GF-D8 (cell line): ENCODE data around the gene ARFGAP3.

Source experiments
- DNase-seq: peaks from one replicate; lab custom pipeline; 2025; lab: John Stamatoyannopoulos, UW

ARFGAP3 gene

DNA sequence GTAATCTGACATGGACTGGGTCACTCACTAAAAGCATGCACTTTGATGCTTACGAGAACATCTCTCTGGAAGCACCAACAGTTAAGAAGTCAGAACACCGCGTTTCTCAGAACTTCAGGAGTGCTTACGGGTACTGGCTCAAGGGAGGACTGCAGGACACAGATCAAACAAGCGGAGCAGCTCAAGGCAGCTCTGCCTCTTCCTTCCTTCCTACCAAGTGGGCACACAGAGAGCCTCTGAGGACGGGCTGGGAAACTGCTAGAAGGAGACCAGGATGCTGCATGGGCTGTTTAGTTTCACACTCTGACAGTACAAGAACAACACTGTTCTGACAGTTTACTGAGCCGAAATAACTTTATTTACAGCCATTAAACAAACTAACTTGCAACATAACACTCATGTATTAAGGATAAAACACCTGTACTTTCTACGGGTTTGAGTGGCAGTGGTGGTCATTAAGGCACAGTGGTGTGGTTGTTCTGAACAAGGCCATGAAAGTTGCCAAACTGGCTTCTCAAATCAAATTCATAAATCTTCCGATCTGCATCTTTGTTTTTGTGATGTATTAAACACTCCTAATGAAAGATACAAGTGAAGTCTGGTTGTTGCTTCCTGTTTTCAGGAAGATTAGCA is 37.5 kb downstream of the ARFGAP3 start:
- no peak for DNase-seq

DNA sequence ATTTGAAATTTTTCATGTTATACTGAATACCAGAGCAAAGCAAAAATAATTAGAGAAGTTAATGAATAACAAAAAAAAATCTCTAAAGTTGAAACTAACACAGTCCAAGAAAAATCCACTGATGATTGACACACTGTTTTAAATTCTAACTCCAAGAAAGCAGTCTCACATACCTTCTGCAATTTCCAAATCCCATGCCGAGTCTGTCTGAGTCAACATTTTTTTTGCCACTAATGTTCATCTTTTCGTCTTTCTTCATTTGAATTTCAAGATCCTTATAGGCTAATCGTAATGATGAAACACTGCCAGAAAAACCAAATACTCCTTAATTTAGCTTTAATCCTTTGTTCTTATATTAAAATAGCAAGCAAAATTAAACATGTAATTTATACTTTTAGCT is 39.5 kb downstream of the ARFGAP3 start:
- DNase-seq, result no peak

DNA sequence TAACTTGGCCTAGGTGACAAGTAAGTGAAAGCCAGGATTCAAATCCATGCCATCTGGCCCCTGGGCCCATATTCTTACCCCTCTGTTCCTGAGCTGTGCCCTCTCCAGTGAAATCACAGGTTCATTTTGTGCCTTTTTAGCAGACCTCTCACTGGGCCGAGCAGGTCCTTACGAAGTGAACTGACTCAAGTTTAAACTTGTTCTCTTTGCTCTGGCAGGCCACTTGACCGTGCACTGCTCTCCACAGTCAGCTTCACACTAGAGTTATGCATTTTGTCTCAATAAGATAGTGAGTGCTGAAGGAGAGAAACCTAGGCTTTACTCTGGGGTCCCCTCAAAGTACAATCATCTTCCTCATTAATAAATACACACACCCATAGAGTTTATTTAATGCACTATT is 40.7 kb downstream of the ARFGAP3 start:
- no peak for DNase-seq

DNA sequence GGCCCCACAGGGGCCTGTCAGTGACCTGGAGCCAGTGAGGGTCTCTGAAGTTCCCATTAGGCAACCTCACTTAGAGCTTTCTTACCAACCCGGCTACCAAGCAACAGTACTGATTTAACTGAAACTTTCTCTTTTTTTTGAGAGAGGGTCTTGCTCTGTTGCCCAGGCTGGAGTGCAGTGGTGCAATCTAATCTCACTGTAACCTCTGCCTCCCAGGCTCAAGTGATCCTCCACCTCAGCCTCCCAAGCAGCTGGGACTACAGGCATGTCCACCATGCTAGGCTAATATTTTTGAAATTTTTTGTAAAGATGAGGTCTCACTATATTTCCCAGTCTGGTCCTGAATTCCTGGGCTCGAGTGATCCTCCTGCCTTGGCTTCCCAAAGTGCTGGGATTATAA is 42.5 kb downstream of the ARFGAP3 start:
- DNase-seq, result no peak

DNA sequence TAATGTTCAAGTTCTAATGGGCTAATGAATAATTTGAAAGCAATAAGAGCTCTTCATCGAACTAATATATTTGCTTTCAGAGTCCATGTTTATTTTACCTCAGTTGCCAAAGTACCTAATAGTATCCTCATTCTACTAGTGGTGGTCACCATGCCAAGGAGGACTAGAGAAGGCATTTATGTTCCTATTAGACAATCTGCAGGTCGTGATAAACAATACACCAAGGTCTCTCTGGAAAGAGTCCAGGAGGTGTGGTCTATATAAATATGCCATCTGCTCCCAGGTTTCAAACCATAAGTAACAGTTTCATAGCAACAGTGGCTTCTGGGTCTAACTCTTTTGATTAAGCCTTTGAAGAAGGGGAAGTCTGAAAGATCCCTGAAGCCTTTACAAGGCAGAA is 42.9 kb downstream of the ARFGAP3 start:
- DNase-seq, result no peak

DNA sequence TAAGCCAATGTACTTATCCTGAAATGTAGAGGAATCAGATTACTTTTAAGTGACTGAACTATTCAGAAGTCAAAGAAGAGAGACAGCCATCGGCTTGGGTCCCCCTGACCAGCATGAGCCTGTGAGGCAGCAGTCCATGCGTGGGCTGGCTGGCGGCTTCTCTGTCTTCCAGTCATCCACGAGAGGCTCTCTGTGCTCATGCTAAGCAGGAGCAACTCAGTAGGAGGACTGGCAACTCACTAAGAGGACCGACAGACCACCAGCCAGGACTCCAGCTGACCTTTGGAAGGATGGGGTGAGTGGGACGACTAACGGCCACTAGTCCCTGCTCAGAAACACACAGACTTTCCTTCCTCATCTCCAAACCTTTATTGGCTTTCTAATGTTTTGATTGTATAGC is 43.6 kb downstream of the ARFGAP3 start:
- DNase-seq, result no peak

DNA sequence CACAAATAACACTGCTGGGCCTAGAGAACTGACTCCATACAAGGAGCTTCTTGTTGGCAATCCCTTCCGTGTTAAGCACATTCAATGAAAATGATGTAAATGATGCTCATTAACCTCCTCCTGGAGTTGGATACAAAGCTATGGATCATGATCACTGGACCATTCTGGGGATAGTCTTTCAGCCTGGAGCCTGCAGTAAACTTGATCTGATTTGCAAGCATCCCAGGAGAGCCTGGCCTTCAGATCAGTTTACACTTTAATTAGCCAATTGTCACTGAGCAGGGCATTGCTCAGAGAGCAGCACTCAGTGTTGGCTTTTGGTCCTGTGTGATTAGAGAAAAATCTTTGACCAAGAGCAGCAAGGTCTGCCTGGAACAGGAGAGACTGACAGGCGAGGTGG is 45.6 kb downstream of the ARFGAP3 start:
- no peak for DNase-seq

DNA sequence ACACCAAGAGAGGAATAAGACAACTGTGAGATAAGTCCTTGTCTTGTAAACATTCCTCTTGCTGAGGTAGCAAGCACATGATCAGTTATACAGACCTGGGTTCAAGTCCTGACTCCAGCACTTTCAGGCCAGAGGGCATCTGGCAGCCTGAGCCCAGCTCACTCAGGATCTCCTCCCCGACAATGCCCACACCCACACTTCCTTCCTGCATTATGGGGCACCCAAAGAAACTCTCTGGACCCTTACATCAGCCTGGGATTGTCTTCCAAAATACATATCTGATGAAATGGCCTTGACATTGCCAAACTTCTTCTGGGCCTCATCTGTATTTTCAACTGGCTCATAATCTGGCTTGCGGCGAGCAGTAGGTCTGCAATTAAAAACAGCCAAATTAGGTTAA is 48.6 kb downstream of the ARFGAP3 start:
- peak; percentile 26 for DNase-seq

DNA sequence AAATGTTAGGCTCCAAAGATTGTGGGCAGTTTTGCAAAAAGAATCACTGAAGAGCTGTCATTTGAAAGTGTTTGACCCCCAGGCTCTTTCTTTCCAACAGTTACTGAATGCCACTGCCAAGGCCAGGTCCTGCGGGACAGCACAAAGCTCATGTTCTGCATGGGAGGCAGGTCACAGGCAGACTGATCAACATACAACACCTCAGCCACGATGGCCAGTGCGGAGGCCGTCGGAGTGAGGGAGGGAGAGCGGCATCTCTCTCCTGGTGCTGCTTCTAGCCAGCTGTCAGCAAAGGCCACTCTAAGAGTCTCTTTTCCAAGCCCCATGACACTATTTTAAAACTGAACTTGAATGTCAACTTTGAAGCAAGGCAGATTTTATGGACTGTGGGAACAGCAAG is 49.9 kb downstream of the ARFGAP3 start:
- no peak for DNase-seq

DNA sequence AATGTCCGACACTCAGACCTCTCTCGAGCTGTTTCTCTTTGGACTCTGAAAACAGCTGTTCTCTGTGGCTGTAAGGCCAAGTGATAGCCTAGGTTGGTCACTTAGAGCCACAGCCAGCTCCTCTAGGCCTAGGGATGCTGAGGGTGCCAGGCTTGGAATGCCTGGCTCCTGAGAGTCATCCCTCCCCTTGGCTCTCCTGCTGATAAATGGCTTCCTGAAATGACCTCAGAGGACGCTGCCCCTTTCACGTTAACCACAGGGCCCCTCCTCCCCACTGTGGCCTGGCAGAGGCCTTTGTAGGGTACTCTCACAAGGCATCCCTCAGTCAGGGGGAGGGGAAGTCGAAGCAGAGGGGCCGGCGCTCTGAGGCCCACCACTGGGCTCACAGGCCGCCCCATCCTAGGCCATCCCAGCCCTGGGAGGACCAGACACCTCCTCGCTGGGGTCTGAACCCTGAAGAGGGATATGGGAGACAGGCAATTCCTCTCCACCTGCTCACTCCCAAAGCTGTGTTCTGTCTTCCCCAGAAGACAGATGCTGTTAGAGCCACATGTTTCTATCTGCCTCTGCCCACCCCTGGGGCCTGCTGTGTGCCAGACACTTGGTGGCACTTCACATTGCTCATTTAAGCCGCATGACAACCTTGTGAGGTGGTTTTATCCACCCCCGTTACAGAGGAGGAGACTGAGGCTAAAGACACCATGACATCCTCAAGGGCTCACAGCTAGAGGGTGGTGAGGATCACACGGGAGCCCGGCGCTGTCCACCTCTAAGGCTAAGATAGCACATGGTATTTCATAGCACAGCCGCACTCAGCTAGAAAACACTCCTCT is 50.9 kb downstream of the ARFGAP3 start:
- DNase-seq, result no peak

DNA sequence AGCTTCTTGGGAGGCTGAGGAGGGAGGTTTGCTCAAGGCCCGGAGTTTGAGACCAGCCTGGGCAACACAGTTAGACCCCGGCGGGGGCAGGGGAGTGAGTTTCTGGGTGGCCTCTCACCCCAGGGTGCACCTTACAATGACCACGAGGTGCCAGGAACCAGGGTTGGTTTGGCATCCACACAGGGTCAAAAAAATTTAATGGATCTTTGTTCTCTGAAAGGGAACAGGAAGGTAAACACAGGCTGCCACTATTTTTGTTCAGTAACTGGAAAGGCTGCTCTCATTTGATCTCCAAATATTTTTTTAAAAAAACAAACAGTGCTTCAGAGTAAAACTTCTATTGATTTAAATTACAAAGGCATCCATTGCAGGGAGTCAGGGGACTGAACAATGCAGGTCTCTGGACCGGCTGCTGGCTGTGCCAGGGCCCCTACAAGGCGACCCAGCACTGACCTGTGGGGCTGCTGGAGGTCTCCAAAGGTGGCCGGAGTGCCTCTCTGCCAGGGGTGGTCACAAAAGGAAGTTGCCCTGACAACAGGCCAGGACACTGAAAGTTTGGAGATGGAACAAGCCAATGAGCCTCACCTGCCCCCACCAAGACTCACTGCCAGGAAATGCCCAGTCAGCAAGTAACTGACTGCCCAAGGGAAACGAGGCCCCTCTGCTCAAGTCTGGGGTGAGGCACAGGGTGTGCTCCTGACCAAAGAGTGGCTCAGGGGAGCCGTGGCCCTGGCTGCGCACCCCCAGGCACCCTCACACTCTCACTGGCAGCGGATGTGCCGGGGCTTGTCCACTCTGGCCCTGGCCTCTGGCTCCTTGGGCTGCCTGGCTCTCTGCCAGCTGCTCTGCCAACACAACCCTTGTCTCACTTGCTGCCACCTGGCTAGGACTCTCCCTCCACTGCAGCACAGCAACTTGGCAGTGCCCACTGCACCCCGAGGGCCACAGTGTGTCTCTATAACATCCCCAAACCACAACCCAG is 51.8 kb downstream of the ARFGAP3 start:
- DNase-seq, result no peak

DNA sequence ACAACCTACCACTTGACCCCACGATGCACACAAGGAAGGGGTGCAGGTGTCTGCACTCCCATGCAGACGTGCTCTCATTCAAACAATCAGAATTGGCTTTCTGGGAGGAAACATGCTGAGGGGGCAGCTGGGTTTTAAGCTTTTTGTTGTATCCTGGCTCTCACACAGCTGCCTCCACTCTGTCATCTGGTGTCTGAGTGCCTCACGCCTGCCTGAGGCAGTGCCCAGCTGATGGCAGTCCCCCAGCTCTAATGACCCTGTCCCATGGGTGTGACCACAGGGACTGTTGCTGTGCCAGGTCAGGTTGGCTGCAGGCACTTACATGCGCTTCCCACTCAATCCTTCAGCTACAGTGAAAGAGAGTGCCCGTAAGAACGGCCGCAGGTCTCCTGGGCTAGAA is 53.7 kb downstream of the ARFGAP3 start:
- no peak for DNase-seq

DNA sequence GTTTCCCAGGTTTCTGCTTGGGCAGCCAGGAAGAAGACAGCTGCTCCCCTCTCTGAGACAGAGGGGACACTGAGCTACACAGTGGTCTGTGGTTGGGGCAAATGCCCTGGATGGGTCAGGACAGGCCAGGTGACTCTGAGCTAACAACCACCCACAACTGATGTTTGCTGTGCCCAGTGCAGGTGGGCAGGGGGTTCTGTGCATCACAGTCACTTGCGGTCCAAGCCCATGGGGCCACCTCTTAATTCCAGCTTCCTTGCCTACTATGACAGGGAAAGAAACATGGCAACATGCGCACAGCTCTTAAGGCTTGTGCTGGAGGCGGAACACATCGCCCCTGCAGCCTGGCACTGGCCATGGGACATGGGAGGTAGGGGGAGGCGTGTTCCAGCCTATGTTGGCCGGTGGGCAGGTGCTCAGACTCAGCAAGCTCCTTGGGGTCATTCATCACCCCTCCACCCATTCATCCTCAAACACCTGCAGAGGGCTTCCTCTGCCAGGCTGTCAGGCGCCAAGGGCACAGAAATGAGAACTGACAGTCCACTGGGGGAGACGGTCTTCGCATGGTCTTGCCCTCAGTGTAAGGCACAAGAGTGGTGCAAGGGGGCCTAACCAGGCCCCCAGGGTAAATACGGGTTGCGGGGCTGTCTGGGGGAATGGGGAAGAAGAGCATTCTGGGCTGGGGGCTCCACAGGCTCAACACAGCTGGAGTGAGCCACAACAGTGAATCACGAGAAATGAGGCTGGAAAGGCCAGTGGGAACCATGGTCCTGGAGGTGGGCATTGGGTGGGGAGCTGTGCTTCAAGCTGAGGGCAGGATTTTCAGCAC is 55.6 kb downstream of the ARFGAP3 start:
- no peak for DNase-seq

DNA sequence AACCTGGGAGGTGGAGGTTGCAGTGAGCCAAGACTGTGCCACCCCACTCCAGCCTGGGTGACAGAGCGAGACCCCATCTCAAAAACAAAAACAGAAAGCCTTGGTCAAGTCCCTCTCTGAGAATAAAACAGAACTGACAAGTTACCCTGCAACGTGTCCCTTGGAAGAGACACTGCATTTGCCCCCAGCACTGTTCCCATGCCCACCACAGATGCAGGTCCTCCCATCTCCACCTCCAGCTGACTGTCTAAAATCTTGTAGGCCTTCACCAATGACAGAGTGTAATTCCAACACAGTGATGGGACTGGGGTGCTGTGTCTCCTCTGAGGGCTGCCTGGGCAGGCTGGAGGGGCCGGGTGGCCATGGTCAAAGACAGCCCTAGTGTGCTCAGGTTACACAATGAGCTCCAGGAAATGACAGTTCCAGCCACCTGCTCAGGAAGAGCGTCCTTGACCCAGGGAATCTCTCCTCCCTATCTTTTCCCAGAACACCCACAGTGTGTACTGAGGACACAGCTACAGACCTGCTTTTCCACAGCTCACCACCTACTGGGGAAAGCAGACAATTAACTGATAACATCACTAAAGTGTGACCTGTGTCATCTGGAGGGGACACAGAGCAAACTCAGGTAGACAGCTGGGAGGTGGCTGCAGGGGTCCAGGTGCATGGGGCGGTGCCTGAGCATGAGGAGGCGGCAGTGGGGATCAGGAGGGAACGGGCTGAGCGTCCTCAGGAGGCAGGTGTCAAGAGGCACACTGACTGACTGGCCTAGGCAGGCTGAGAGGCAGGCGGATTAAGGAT is 56.4 kb downstream of the ARFGAP3 start:
- DNase-seq, result no peak

DNA sequence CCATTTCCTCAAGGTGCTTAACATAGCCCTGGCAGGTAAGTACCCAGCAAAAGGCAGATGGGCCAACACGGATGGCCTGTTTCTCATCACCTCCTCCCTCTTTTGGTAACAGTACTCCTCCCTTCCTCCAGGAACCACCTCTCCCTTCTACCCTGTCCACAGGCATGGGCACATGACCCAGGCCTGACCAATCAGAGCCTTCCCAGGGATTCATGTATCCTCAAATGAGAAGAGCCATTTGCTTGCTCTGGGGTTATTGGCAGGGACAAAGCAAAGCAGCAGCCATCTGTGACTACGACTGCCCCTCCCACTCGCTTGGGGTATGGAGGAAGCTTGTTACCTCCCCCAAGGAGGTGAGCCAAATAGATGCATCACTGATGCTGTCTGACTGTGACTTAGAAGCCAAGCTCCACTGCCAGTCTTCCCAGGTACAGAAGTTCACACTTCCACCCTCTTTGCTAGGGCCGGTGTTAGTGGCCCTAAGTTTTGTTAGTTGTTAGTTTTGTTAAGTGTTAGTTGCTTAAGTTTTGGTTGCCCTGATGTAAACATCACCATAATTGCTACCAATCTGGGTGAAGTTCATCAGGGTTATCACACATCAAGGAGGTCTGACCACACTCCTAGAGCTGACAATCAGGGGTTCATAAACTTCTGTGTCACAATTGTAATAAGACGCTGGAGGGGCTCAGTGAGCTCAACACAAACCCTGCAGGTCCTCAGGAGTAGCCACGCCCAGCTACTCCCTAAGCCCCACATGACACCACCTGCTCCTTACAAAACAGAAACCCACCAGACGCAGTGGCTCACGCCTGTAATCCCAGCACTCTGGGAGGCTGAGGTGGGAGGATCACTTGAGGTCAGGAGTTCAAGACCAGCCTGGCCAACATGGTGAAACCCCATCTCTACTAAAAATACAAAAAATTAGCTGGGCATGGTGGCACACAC is 57.3 kb downstream of the ARFGAP3 start:
- DNase-seq, result no peak

DNA sequence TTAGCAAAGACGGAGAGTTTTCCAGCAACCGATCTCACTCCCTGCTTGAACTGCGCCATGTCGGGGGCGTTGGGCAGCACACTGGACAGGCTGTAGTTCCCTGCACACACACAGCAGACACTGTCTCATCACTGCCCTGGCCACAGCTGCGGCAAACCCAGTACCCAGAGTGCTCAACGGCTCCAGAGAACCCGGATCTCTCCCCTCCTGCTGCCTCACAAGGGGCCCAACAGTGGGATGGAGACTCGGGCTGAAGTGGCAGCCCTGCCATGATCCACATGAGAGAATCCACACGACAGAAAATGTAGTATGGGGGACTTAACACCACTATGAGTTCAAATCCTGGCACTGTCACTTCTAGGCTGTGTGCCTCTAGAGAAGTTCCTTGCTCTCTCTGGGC is 58.0 kb downstream of the ARFGAP3 start:
- no peak for DNase-seq

DNA sequence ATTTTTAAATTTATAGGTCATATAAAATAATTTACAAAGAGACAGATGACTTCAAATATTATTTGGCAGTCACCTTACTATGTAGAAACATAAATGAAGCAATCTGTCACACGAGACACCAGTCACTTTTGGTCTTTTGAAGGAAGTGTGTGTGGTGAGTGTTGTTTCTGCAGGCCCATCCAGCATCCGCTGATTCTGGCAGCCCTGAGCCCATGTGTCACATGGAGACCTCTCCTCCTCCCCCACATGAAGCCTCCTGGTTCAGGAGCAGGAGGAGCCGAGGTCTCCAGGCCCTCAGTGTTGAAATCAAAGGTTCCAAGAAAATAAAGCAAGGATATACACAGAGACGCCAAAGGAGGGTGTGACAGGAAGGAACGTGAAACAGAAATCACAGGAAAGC is 60.1 kb downstream of the ARFGAP3 start:
- DNase-seq, result peak; percentile 55

DNA sequence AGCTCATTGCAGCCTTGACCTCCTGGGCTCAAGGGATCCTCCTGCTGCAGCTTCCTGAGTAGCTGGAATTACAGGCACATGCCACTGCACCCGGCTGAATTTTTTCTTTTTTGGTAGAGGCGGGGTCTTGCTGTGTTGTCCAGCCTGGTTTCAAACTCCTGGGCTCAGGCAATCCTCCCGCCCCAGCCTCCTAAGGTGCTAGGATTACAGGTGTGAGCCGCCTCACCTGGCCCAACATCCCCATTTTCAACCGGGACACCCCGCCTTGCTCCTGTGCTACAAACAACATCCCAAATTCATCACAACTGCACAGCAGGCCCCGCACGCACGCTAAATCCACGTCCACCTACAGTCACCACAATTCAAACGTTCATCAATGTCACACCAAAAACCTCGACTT is 61.0 kb downstream of the ARFGAP3 start:
- DNase-seq, result no peak
